Activated CD8-positive, alpha-beta memory T cell treated with anti-CD3 and anti-CD28 coated beads for 36 hours (primary cell): Measurements from ENCODE around the gene IQCE. TPM values are rescaled to one million over a fixed set of nuclear protein-coding genes. Genes with fewer than 3 reads are reported as not detected.
"Not testable (repeated sequence)": the region's sequence is repeated elsewhere in the genome, so short reads cannot be mapped to it uniquely, and the experiment has no call there.

Source experiments
- CTCF ChIA-PET: fragments of 350-600 bp; sonication (Branson Sonifier 250); formaldehyde crosslinking; loops from one replicate; lab custom pipeline; 2021; ENCODE audit warnings: antibody characterized with exemption; lab: Charles Lee
- POLR2A ChIA-PET: fragments of 350-600 bp; sonication (Branson Sonifier 250); formaldehyde crosslinking; loops from one replicate; lab custom pipeline; 2021; ENCODE audit warnings: antibody characterized with exemption; lab: Charles Lee
- total RNA-seq, 2 experiments: library from RNA; stranded (reverse); gene quantifications; one replicate each; pipeline ENCODE4 v1.2.3, GENCODE V29; 2021

IQCE gene
- total RNA-seq, 2 experiments from 2014 or later = 10.3 to 11.2 TPM

DNA sequence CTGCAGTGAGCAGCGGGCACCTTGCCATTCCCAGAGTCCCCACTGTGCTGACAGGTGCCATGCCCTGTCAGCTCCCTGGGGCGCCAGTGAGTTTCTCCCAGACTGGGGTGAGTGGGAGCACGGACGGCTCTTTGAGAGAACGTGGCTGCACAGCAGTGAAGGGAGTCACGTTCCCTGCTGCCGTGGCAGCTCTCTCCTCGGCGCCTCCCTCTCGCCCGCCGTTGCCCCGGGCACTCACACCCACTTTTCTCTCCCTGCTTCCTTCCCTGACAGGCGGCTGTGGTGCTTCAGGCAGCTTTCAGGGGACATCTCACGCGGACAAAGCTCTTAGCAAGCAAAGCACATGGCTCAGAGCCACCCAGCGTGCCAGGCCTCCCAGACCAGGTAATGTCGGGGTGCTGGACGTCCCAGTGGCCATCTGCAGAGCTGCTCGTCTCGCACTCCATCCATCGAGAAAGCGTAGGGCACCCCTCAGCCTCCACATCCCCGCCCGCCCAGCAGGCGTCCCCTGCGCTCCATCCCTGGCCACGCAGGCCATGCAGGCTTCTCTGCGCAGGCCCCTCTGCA lies 45.9 kb downstream of the IQCE start:
- ChIA-PET CTCF (no interaction called here), POLR2A (no interaction called here)

DNA sequence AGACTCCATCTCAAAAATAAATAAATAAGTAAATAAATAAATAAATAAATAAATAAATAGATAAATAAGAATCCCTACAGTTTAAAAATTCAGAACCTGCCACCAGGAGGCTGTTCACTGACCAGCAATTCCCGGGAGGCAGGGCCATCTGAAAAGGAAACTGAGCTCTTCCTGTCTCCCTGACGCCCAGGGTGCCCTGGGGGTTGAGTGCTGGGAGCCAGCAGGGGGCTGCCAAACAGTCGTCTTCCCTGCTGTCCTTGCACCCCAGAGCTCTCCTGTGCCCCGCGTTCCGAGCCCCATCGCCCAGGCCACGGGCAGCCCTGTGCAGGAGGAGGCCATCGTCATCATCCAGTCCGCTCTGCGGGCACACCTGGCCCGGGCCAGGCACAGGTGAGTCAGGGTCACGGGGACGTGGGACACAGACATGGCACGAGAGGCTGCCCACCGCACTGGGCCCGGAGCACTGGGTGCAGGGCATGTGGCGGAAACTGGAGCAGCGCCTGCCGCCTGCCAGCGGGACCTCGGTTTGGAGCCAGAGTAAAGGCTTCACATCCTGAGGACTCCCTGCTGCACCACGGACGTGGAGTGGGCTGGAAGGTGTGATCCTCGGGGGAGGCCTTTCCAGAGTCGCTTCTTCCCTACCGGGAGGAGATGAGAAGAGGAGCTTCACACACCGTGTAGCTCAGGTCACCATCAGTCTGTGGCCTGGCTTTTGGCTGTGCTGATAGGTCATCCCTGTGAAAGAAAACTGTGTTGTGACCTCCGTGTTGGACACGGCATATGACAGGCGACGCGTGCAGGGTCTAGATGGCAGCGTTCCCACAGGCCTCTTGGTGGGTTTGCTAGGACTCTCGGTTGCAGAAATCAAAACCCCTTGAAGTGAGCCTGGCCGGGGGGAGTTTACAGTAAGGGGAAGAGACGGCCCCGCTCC lies 47.1 kb downstream of the IQCE start:
- POLR2A ChIA-PET = no interaction called here

GRCh38 chr7:2606539-2606936 lies 47.8 kb downstream of the IQCE start:
- ChIA-PET CTCF (interaction anchor here (0.9 kb wide), 1 partner anchor 136 kb away, joined by 3 read pairs; no protein-coding TSS in a partner anchor), POLR2A (no interaction called here)

More for the DNA sequence above, 47.1 kb downstream of the IQCE start:
- CTCF ChIA-PET = no interaction called here

DNA sequence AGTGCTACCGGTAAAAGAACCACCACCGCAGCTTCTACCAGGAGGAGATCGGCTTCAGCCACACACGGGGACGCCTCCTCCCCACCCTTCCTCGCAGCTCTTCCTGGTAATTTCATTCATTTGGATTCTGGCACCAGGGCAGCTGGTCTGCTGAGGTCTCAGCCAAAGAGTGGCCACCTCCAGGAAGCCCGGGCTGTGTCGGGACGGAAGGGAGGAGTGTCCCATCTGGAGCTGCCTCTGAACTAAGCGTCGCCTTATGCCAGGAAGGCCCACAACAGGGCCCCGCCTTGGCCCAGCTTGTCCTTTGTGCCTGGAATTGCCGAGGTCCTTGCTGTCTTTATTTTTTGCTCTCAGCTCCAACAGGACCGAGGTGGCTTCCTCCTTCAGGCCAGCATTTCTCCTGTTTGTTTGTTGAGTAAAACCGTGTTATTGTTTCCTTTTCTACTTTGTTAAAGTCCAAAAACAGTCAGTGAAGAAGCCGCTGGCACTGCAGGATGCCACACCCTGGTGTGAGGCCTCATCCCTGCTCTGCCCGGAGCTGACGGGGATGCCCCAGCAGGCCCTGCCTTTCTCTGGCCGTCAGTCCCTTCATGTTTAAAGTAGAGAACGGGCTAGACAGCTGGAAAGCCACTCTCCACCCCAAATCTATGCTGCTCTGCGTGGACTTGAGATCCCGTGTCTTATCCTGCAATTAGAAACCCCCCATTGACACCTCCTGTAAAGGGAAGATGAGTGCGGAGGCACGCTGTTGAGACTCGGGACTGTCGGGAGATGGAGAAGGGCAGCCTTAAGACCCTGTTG lies 48.5 kb downstream of the IQCE start:
- ChIA-PET CTCF (interaction anchor here (0.9 kb wide), 1 partner anchor 137 kb away, joined by 3 read pairs; no protein-coding TSS in a partner anchor), POLR2A (interaction anchor here (0.5 kb wide), 1 partner anchor 108 kb away, joined by 3 read pairs; no protein-coding TSS in a partner anchor)

DNA sequence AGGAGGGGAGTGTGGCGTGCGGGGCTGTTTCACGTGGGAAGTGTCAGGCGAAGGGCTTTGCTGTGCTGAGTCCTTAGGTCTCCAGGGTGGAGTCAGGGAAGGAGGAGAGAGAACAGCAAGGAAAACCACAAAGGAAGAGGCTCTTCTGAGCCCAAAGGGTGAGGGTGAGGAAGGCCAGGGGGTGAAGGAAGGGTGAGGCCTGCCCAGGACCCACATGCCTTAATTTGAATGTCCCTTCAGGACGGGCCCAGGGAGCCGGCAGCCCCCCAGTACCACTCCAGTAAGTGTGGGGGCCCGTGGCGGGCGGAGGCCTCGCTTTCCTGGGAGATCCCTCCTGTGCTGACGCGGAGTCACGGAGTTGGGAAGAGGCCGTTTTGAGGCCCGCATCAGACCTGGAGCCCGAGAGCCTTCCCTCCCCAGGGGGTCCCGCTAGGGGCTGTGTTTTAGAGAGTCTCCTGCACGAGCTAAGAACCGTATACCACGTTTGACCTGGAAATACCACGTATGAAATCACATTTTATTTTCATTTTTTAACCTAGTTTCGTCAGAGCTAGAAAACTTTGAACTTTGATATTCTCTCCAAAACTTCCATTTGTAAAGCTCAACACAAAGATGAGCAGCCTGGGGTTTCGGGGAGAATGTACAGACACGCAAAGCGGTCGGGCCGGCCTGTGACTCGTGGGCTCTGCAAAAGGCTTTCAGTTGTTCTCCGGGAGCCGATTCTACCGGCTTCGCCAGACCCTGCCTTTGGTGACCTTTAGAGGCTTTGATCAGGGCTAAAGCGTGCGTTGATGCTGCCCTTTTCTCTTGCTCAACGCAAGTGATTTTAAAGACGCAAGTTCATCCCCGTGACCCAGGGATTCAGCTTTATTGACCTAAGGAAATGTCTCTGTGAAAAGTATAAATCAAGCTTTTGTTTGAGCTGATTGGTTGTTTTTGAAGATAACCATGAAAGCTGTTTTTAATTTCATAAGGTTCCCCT lies 49.4 kb downstream of the IQCE start:
- POLR2A ChIA-PET = no interaction called here

DNA sequence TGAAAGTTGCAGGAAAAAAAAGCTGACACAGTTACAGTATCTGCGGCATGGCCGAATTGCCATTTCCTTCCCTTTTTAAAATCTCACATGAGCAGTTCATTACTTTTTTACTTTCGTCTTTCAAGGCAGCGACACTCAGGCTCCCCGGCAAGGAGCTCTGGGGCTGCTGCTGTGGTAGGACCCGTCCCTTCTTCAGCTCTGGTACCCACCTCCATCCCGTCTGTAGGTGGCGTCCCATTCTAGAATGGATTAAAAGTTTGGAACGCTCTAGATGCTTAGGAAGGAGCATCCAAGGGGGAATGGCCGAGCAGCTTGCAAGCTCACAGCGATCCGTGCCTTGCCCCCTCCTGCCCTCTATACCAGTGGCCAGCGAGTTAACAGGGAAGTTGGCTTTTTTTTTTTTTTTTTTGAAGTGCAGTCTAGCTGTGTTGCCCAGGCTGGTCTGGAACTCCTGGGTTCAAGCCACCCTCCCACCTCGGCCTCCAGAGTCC lies 50.2 kb downstream of the IQCE start:
- ChIA-PET CTCF (interaction anchor here (0.7 kb wide), 2 partner anchors 73 to 102 kb away, joined by 3 read pairs; no protein-coding TSS in a partner anchor), POLR2A (no interaction called here)

More for the DNA sequence above, 49.4 kb downstream of the IQCE start:
- CTCF ChIA-PET = interaction anchor here (0.7 kb wide), 1 partner anchor 102 kb away, joined by 3 read pairs; no protein-coding TSS in a partner anchor

DNA sequence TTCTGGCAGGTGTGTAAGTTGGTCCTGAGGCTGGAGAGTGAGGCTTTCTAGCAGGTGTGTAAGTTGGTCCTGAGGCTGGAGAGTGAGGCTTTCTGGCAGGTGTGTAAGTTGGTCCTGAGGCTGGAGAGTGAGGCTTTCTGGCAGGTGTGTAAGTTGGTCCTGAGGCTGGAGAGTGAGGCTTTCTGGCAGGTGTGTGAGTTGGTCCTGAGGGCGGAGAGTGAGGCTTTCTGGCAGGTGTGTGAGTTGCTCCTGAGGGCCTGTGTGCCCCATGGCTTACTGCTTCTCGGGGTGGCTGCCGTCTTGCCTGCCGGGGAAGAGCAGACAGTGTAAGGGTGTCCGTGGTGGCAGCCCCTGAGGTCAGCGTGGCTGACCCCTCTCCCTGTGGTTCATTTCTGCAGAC lies 50.9 kb downstream of the IQCE start:
- POLR2A ChIA-PET = not testable (repeated sequence)
- CTCF ChIA-PET = interaction anchor here (0.7 kb wide), 1 partner anchor 72 kb away, joined by 3 read pairs; no protein-coding TSS in a partner anchor

- CTCF ChIA-PET = interaction anchor here (1.7 kb wide), 1 partner anchor 60 kb away, joined by 4 read pairs; no protein-coding TSS in a partner anchor
Measured at GRCh38 chr7:2610466-2610865, 51.7 kb downstream of the IQCE start.

GRCh38 chr7:2610898-2611297 lies 52.1 kb downstream of the IQCE start:
- CTCF ChIA-PET = interaction anchor here (1.7 kb wide), 1 partner anchor 60 kb away, joined by 4 read pairs; no protein-coding TSS in a partner anchor

More at GRCh38 chr7:2610466-2610865, 51.7 kb downstream of the IQCE start:
- POLR2A ChIA-PET = no interaction called here

GRCh38 chr7:2611401-2611800 lies 52.6 kb downstream of the IQCE start:
- POLR2A ChIA-PET = no interaction called here
- CTCF ChIA-PET = interaction anchor here (1.7 kb wide), 1 partner anchor 60 kb away, joined by 4 read pairs; no protein-coding TSS in a partner anchor

More at GRCh38 chr7:2610898-2611297, 52.1 kb downstream of the IQCE start:
- POLR2A ChIA-PET = no interaction called here

- CTCF ChIA-PET = interaction anchor here (1.7 kb wide), 1 partner anchor 59 kb away, joined by 4 read pairs; no protein-coding TSS in a partner anchor
- POLR2A ChIA-PET = no interaction called here
Measured at GRCh38 chr7:2611922-2612321, 53.1 kb downstream of the IQCE start.

- POLR2A ChIA-PET = no interaction called here
Measured at GRCh38 chr7:2612445-2613097, 53.8 kb downstream of the IQCE start.

GRCh38 chr7:2613098-2613930 lies 54.5 kb downstream of the IQCE start:
- POLR2A ChIA-PET = no interaction called here
- CTCF ChIA-PET = no interaction called here

More at GRCh38 chr7:2612445-2613097, 53.8 kb downstream of the IQCE start:
- CTCF ChIA-PET = no interaction called here

DNA sequence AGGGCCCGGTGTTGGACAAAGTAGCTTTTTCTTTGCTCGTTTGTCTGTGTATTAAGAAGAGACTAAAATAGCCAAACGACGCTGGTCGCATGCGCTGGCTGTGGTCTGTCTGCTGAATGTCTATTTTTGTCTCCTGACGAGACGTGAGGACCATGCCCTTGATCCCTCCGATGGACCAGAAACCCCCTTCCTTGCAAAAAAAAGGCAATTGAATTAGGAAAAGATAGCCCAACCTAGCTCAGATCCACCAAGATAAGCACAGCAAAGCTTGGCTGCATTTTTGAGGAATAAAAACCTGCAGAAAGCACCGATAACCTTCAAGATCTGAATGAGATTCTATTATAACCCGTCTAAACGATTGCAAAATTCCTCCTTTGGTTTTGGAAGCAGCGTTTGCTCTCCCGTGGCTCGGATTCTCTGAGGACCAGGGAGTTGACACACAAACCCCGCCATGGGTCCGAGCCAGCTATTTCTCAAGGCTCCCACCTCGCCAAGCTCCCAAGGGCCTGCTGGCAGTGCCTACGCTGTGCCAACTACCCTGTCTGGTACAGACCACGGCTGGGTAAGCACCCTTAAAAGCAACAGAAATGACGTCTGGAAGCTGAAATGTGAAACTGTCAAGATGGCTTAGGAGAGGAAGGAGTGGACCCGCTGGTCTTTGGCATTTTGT lies 55.3 kb downstream of the IQCE start:
- CTCF ChIA-PET = no interaction called here
- POLR2A ChIA-PET = no interaction called here

GRCh38 chr7:2614631-2615330 lies 56.0 kb downstream of the IQCE start:
- ChIA-PET POLR2A (no interaction called here), CTCF (no interaction called here)
